ENCODE results near the gene STRA8.

The STRA8 gene, protein sequence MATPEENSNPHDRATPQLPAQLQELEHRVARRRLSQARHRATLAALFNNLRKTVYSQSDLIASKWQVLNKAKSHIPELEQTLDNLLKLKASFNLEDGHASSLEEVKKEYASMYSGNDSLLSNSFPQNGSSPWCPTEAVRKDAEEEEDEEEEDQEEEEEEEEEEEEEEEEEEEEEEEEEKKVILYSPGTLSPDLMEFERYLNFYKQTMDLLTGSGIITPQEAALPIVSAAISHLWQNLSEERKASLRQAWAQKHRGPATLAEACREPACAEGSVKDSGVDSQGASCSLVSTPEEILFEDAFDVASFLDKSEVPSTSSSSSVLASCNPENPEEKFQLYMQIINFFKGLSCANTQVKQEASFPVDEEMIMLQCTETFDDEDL

GRCh38 chr7:135233570-135233969 lies at the start of gene STRA8:
STRA8 (plus strand) TSS chr7:135233838; CDS start chr7:135240525, 6,687 bp downstream.
- no peak for DNase-seq (ENCODE audit: low read depth)
- H3K4me3 ChIP-seq (ENCODE audit: low read depth, low read length) = no peak within 1 kb of the TSS
- TF ChIP-seq, protein P1, sequence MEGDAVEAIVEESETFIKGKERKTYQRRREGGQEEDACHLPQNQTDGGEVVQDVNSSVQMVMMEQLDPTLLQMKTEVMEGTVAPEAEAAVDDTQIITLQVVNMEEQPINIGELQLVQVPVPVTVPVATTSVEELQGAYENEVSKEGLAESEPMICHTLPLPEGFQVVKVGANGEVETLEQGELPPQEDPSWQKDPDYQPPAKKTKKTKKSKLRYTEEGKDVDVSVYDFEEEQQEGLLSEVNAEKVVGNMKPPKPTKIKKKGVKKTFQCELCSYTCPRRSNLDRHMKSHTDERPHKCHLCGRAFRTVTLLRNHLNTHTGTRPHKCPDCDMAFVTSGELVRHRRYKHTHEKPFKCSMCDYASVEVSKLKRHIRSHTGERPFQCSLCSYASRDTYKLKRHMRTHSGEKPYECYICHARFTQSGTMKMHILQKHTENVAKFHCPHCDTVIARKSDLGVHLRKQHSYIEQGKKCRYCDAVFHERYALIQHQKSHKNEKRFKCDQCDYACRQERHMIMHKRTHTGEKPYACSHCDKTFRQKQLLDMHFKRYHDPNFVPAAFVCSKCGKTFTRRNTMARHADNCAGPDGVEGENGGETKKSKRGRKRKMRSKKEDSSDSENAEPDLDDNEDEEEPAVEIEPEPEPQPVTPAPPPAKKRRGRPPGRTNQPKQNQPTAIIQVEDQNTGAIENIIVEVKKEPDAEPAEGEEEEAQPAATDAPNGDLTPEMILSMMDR (IDR thresholded peaks at IDR 0.05; ENCODE audit: control insufficient read depth, extremely low read depth, insufficient read depth) = no peak

- TF ChIP-seq, protein P1 (IDR thresholded peaks at IDR 0.05; ENCODE audit: control insufficient read depth, extremely low read depth, insufficient read depth) = no peak
- no peak for DNase-seq (ENCODE audit: low read depth)
- H3K4me3 ChIP-seq (ENCODE audit: low read depth, low read length) = no peak overlapping the region
These were observed 49.3 kb upstream of the STRA8 start for GRCh38 chr7:135184254-135184841.

DNA sequence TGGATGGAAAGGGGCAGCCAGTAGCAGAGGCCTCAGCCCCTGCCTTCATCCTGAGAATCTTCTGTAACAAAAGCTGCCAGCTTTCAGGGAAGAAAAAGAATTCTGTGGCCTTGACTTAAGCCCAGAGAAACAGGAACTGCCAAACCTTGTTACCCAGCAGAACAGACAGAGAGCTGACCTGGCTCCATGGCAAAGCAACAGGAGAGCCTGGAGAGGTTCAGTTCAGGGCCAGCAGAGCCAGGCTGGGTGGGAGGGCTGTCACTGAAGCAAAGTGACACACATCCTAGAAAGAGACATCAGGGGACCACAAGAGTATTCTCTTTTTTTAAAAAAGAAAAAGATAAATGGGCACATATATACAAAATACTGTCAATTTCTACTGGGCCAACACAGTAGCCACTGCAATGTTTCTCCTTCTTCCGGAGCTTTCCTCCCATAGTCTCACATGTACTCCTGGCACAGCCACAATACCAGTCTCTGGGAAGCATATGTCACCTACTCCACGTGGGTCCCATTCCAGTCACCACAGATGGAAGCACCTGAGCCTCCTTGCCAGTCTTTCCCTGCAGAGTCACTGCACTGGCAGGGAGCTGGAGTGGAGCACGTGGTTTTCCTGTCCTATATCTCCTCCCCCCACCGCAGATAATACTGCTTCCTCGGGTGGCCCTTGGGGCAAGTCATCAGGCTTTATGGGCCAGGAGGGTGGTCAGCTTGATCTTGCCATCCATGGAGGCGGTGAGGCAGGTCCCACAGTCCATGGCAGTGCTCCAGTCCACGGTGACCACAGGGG lies 48.0 kb upstream of the STRA8 start:
- H3K4me3 ChIP-seq (ENCODE audit: low read depth, low read length) = no peak overlapping the region
- DNase-seq (ENCODE audit: low read depth) = no peak
- TF ChIP-seq, protein P1 (IDR thresholded peaks at IDR 0.05; ENCODE audit: control insufficient read depth, extremely low read depth, insufficient read depth) = no peak

- H3K4me3 ChIP-seq (ENCODE audit: low read depth, low read length) = no peak overlapping the region
- no peak for DNase-seq (ENCODE audit: low read depth)
- TF ChIP-seq, protein P1 (IDR thresholded peaks at IDR 0.05; ENCODE audit: control insufficient read depth, extremely low read depth, insufficient read depth) = no peak
These were observed 47.4 kb upstream of the STRA8 start for GRCh38 chr7:135186261-135186540.

GRCh38 chr7:135186841-135187253 lies 46.8 kb upstream of the STRA8 start:
- TF ChIP-seq, protein P1 (IDR thresholded peaks at IDR 0.05; ENCODE audit: control insufficient read depth, extremely low read depth, insufficient read depth) = no peak
- no peak overlapping the region for H3K4me3 ChIP-seq (ENCODE audit: low read depth, low read length)
- DNase-seq (ENCODE audit: low read depth) = no peak

DNA sequence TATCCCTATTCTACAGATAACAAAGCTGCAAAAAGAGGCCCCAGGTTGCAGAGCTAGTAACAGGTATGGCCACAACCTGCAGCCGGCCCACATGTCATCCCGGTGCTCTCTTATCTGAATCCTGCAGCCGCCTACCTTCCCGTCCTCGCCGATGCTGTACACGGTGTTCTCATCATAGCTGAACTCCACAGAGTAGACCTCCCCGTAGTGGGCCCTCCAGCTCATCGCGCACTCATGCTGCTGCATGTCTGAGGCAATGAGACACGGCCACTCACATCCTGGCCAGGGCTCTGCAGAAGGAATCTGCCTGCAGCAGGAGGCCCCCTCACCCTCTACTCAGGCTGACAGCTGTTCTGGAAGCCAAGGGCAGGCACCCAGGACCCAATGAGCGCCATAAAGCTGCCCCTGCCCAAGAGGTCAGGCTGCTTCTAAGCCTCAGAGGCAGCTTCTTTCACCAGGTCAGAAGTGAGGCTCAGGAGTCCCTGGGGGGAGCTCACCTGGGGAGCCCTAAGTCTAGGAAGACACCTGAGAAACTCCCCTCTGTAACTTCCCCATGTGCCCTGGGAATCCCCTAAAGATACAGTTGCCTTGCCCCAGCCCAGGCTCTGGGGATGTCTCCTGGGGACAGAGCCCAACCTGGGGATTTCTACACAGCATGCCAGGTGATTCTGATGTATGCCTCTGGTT lies 45.2 kb upstream of the STRA8 start:
- no peak overlapping the region for H3K4me3 ChIP-seq (ENCODE audit: low read depth, low read length)
- TF ChIP-seq, protein P1 (IDR thresholded peaks at IDR 0.05; ENCODE audit: control insufficient read depth, extremely low read depth, insufficient read depth) = no peak
- DNase-seq (ENCODE audit: low read depth) = no peak
